SH-SY5Y (cell line): Measurements from ENCODE around the gene SLC44A2.

Source experiments
- GATA2 ChIP-seq: IDR thresholded peaks from 2 replicates; pipeline ENCODE4 v1.6.1; 2011; ENCODE audit warnings: mild to moderate bottlenecking, low read depth, low read length
- GATA3 ChIP-seq: IDR thresholded peaks from 2 replicates; pipeline ENCODE4 v1.6.1; 2011; ENCODE audit warnings: low read depth, mild to moderate bottlenecking, low read length, moderate library complexity

DNA sequence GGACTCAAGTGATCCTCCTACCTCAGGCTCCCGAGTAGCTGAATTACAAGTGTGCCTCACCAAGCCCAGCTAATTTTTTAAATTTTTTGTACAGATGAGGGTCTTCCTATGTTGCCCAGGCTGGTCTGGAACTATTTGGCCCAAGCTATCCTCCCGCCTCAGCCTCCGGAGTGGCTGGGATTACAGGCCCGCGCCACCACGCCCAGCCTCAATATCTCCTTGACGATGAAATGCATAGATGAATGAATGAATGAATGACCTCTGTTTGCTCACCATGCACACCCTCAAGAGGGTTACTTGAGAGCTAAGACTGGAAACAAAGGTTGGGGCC lies 23.4 kb upstream of the SLC44A2 start:
- TF ChIP-seq GATA2 (no peak), GATA3 (no peak)
